HCT116 (cell line): ENCODE measurements around the gene CTTNBP2. TPM values are rescaled to one million over a fixed set of nuclear protein-coding genes. Genes with fewer than 3 reads are reported as not detected.

Experiments used
- ATAC-seq: fragments of 200-7000 bp; cut with Tn5 transposase; 2 replicates; pipeline ENCODE4 v1.9.1; 2020; ENCODE audit warnings: mild to moderate bottlenecking, moderate library complexity
- BruUV-seq: library from RNA; stranded (reverse); fragments of 400-500 nt; replicated peaks from 2 replicates; lab custom pipeline; 2021; lab: Mats Ljungman, UMichigan
- CTCF ChIA-PET: fragments of 300-600 bp; sonication (Branson Sonifier 250); formaldehyde crosslinking; loops from one replicate; lab custom pipeline; 2021; ENCODE audit warnings: antibody characterized with exemption; lab: Charles Lee
- POLR2A ChIA-PET: fragments of 300-600, 350-600 bp; sonication (Branson Sonifier 250); formaldehyde crosslinking; loops from one replicate; lab custom pipeline; 2021; ENCODE audit warnings: antibody characterized with exemption; lab: Charles Lee
- RAD21 ChIA-PET, 2 experiments: fragments of 300-600 bp; sonication (Branson Sonifier 250); formaldehyde crosslinking; loops; one replicate each; lab custom pipeline; 2023; ENCODE audit warnings: low total read pairs in 2 of 2; ENCODE audit not compliant: uncharacterized antibody in 2 of 2, unreplicated experiment in 2 of 2, low non-redundant PET in 1 of 2; lab: Charles Lee
- DNase-seq: peaks from one replicate; pipeline ENCODE4 v3.0.0-alpha.2; 2010; ENCODE audit warnings: low read depth, low spot score
- H2AFZ ChIP-seq: fragments of 200-600 bp; shearing (Covaris generic), sonication (generic); 2 replicates; pipeline ENCODE4 v1.6.1; 2017; ENCODE audit warnings: low read depth, mixed run types, mixed read lengths, antibody characterized with exemption, low read length; ENCODE audit not compliant: poor library complexity, severe bottlenecking
- H3K27ac ChIP-seq: 2 replicates; pipeline ENCODE4 v1.5.1; 2012; ENCODE audit warnings: low read depth, low read length
- H3K27me3 ChIP-seq: fragments of 200-600 bp; sonication (generic); 2 replicates; pipeline ENCODE4 v1.6.1; 2016; ENCODE audit warnings: mixed run types, low read length, mixed read lengths; ENCODE audit not compliant: insufficient read depth
- H3K36me3 ChIP-seq, 2 experiments: fragments of 200-500 bp in 1 of 2; fragments of 200-600 bp in 1 of 2; sonication (Bioruptor generic) in 1 of 2; sonication (generic) in 1 of 2; 2 replicates each; pipeline versions ENCODE4 v1.5.1 to v1.6.1; 2014 to 2016; ENCODE audit warnings: low read length in 2 of 2, inconsistent platforms in 1 of 2, mixed read lengths in 1 of 2, mixed run types in 1 of 2; ENCODE audit not compliant: insufficient read depth in 2 of 2, control insufficient read depth in 1 of 2
- H3K4me1 ChIP-seq, 2 experiments: fragments of 200-600 bp in 1 of 2; sonication (generic) in 1 of 2; 2 replicates each; pipeline versions ENCODE4 v1.5.1 to v1.6.1; 2012 to 2017; ENCODE audit warnings: low read length in 2 of 2, inconsistent platforms in 1 of 2, mild to moderate bottlenecking in 1 of 2, mixed read lengths in 1 of 2, mixed run types in 1 of 2, moderate library complexity in 1 of 2; ENCODE audit not compliant: insufficient read depth in 2 of 2, control insufficient read depth in 1 of 2
- H3K4me2 ChIP-seq: fragments of 200-600 bp; sonication (generic); 2 replicates; pipeline ENCODE4 v1.6.1; 2017; ENCODE audit warnings: mixed run types, low read length, mixed read lengths
- H3K4me3 ChIP-seq, 2 experiments: fragments of 200-600 bp in 1 of 2; sonication (generic) in 1 of 2; replicated peaks in 1 of 2; 2 replicates each; pipeline ENCODE4 v1.5.1; 2011 to 2016; ENCODE audit warnings: low read length in 2 of 2, control low read depth in 1 of 2, low read depth in 1 of 2, mild to moderate bottlenecking in 1 of 2, mixed read lengths in 1 of 2, mixed run types in 1 of 2
- H3K79me2 ChIP-seq: fragments of 200-600 bp; sonication (generic); 2 replicates; pipeline ENCODE4 v1.6.1; 2017; ENCODE audit warnings: mild to moderate bottlenecking, mixed run types, low read length, moderate library complexity, mixed read lengths; ENCODE audit not compliant: insufficient read depth
- H3K9ac ChIP-seq: fragments of 200-600 bp; sonication (generic); 2 replicates; pipeline ENCODE4 v1.6.1; 2016; ENCODE audit warnings: low read length, mixed read lengths
- H3K9me2 ChIP-seq: fragments of 200-600 bp; sonication (generic), shearing (Covaris generic); 2 replicates; pipeline ENCODE4 v1.6.1; 2017; ENCODE audit warnings: mixed run types, mild to moderate bottlenecking, moderate library complexity; ENCODE audit not compliant: insufficient read depth
- H3K9me3 ChIP-seq, 2 experiments: fragments of 200-500 bp in 1 of 2; fragments of 200-600 bp in 1 of 2; sonication (Bioruptor generic) in 1 of 2; sonication (generic) in 1 of 2; 2 replicates each; pipeline ENCODE4 v1.6.1; 2014 to 2017; ENCODE audit warnings: low read length in 2 of 2, mixed read lengths in 2 of 2, inconsistent platforms in 1 of 2, low read depth in 1 of 2, mild to moderate bottlenecking in 1 of 2, mixed run types in 1 of 2, moderate library complexity in 1 of 2; ENCODE audit not compliant: control insufficient read depth in 1 of 2, insufficient read depth in 1 of 2
- H4K20me1 ChIP-seq: fragments of 200-600 bp; sonication (generic), shearing (Covaris generic); 2 replicates; pipeline ENCODE4 v1.6.1; 2017; ENCODE audit warnings: mixed run types, mild to moderate bottlenecking, moderate library complexity; ENCODE audit not compliant: insufficient read depth
- CBX3 ChIP-seq: IDR thresholded peaks from 2 replicates; pipeline ENCODE4 v1.6.1; 2012; ENCODE audit warnings: low read depth
- EGR1 ChIP-seq: IDR thresholded peaks from 2 replicates; pipeline ENCODE4 v1.6.1; 2012; ENCODE audit warnings: low read depth
- ELF1 ChIP-seq: IDR thresholded peaks from 2 replicates; pipeline ENCODE4 v1.6.1; 2012; ENCODE audit warnings: low read depth, borderline replicate concordance
- EZH2 ChIP-seq: fragments of 200-600 bp; sonication (generic); IDR thresholded peaks from 2 replicates; pipeline ENCODE4 v1.6.1; 2017; ENCODE audit warnings: antibody characterized with exemption, mixed run types
- EZH2phosphoT487 ChIP-seq: fragments of 200-600 bp; IDR thresholded peaks from 2 replicates; pipeline ENCODE4 v1.6.1; 2018; ENCODE audit warnings: antibody characterized with exemption, borderline replicate concordance
- FOSL1 ChIP-seq: IDR thresholded peaks from 2 replicates; pipeline ENCODE4 v1.6.1; 2012; ENCODE audit warnings: low read depth
- POLR2A ChIP-seq: IDR thresholded peaks from 2 replicates; pipeline ENCODE4 v1.7.0; 2011; ENCODE audit warnings: borderline replicate concordance; ENCODE audit not compliant: insufficient read depth, insufficient read length; ENCODE audit errors: extremely low read depth
- POLR2AphosphoS5 ChIP-seq: IDR thresholded peaks from 2 replicates; pipeline ENCODE4 v1.6.1; 2011; ENCODE audit warnings: mild to moderate bottlenecking, low read depth, low read length, moderate library complexity
- RAD21 ChIP-seq: IDR thresholded peaks from 2 replicates; pipeline ENCODE4 v1.6.1; 2012; ENCODE audit warnings: low read depth, mild to moderate bottlenecking
- SIN3A ChIP-seq: IDR thresholded peaks from 2 replicates; pipeline ENCODE4 v1.6.1; 2012; ENCODE audit warnings: low read depth
- SP1 ChIP-seq: IDR thresholded peaks from 2 replicates; pipeline ENCODE4 v1.6.1; 2012; ENCODE audit warnings: low read depth
- SRF ChIP-seq: IDR thresholded peaks from 2 replicates; pipeline ENCODE4 v1.6.1; 2012; ENCODE audit warnings: low read depth
- TCF7L2 ChIP-seq: IDR thresholded peaks from 2 replicates; pipeline ENCODE4 v1.7.0; 2011; ENCODE audit warnings: borderline replicate concordance, inconsistent platforms; ENCODE audit not compliant: insufficient read depth, insufficient read length; ENCODE audit errors: extremely low read depth
- YY1 ChIP-seq: IDR thresholded peaks from 2 replicates; pipeline ENCODE4 v1.6.1; 2011; ENCODE audit warnings: low read length, low read depth, moderate library complexity, mild to moderate bottlenecking; ENCODE audit not compliant: insufficient replicate concordance; ENCODE audit errors: extremely low read depth
- ZFX ChIP-seq: fragments of 450-650 bp; IDR thresholded peaks from 2 replicates; pipeline ENCODE4 v1.6.1; 2017
- intact Hi-C: fragments of 100-400 bp; cut with micrococcal nuclease; formaldehyde crosslinking; loops from 2 replicates; pipeline ENCODE4 v1.10.0; 2022
- total RNA-seq: library from RNA; stranded (reverse); gene quantifications from one replicate; pipeline ENCODE4 v1.2.1, GENCODE V29; 2021; ENCODE audit not compliant: unreplicated experiment
- TF ChIP-seq, protein P1 (sequence below): IDR thresholded peaks from 2 replicates; pipeline ENCODE4 v1.6.1; 2012
- TF ChIP-seq, protein P2 (sequence below): IDR thresholded peaks from 2 replicates; pipeline ENCODE4 v1.6.1; 2012
- TF ChIP-seq, protein P3 (sequence below): IDR thresholded peaks from 2 replicates; pipeline ENCODE4 v1.6.1; 2011; ENCODE audit warnings: mild to moderate bottlenecking, low read length, moderate library complexity; ENCODE audit not compliant: insufficient replicate concordance; ENCODE audit errors: extremely low read depth
- TF ChIP-seq, protein P4 (sequence below): IDR thresholded peaks from 2 replicates; pipeline ENCODE4 v1.6.1; 2012; ENCODE audit warnings: low read depth

Gene CTTNBP2
- total RNA-seq, 1 experiment from 2014 or later: 5.4 TPM

DNA sequence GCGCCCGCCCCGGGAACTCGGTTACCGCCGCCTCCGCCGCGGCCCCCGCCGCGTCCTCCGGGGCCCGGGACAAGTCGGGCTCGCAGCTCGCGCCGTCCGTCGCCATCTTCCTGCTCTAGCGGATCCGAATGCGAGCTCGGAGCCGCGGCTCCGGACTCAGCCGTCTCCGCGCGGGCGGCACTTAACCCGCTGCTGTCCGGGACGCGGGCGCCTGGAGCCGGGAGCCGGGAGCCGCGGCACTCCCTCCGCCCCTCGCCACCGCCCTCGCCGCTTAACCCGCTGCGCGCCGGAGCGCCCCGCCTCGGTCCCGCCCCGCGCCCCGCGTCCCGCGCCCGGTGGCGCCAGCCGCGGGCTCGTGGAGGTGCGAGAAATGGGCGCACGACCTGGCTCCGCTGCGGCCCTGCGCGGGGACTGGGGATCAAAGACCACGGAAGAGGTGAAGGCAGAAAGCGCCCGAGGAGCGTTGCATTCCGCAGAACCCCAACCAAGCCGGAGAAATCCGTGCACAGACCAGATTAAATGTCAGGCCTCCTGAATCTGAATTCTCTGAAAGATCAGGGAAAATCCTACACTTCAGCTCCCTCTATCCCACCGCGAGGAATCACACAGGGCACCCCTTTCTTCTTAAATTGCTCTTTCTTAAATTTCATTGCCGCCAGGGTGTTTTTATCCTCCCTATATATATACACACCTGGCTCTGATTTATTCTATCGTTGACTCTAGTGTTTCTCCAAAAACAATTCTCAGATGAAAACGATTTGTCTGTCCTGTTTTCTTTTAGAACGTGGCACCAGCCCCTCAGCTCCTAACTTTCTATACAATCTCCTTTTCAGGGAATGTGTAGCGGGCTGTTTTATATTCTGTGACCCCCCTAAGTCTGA, at the start of gene CTTNBP2 (continued):
- peak; percentile 47 for TF ChIP-seq YY1
- TF ChIP-seq ZFX: peak; percentile 28; the same call in 1 of the 2 replicates
- TF ChIP-seq CBX3: no peak
- TF ChIP-seq, protein P1, sequence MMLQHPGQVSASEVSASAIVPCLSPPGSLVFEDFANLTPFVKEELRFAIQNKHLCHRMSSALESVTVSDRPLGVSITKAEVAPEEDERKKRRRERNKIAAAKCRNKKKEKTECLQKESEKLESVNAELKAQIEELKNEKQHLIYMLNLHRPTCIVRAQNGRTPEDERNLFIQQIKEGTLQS: no peak
- no peak for TF ChIP-seq EZH2phosphoT487

DNA sequence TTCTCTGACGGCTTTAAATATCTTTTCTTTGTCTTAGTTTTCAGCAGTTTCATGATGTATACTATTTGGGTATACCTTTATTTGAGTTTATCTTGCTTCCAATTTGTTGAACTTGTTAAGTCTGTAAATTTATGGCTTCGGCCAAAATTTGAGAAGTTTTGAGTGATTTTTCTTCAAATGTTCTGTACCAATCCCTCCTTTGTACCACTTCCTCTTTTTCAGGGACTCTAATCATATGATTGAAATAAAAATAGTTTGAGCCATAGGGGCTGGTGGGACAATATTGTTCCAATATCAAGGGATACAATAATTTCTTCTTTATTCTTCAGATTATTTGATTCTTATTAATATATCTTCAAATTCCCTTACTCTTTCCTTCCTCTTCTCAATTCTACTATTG, 43.1 kb upstream of the CTTNBP2 start:
- DNase-seq: no peak
- ChIA-PET RAD21 (no interaction called here), POLR2A (no interaction called here), CTCF (no interaction called here)
- Histone ChIP-seq H3K79me2 (no peaks in the 10 kb centered on the region), H3K27ac (no peak overlapping the region), H3K9ac (no peak overlapping the region), H2AFZ (no peak overlapping the region), H3K36me3 (no peaks in the 10 kb centered on the region), H3K27me3 (no peaks in the 10 kb centered on the region), H3K4me3 (no peak overlapping the region), H3K9me3 (no peaks in the 10 kb centered on the region), H3K9me2 (no peaks in the 10 kb centered on the region; the same call in 1 of the 2 replicates), H4K20me1 (no peaks in the 10 kb centered on the region), H3K4me2 (no peak overlapping the region), H3K4me1 (no peaks in the 10 kb centered on the region)
- BruUV-seq: no TSS peak
- no peak for TF ChIP-seq EZH2
- TF ChIP-seq, protein P2, sequence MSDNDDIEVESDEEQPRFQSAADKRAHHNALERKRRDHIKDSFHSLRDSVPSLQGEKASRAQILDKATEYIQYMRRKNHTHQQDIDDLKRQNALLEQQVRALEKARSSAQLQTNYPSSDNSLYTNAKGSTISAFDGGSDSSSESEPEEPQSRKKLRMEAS: no peak
- TF ChIP-seq ELF1: no peak
- TF ChIP-seq YY1: no peak
- TF ChIP-seq, protein P3, sequence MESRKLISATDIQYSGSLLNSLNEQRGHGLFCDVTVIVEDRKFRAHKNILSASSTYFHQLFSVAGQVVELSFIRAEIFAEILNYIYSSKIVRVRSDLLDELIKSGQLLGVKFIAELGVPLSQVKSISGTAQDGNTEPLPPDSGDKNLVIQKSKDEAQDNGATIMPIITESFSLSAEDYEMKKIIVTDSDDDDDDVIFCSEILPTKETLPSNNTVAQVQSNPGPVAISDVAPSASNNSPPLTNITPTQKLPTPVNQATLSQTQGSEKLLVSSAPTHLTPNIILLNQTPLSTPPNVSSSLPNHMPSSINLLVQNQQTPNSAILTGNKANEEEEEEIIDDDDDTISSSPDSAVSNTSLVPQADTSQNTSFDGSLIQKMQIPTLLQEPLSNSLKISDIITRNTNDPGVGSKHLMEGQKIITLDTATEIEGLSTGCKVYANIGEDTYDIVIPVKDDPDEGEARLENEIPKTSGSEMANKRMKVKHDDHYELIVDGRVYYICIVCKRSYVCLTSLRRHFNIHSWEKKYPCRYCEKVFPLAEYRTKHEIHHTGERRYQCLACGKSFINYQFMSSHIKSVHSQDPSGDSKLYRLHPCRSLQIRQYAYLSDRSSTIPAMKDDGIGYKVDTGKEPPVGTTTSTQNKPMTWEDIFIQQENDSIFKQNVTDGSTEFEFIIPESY: no peak
- TF ChIP-seq, protein P1: no peak
- TF ChIP-seq TCF7L2: no peak
- TF ChIP-seq, protein P4, sequence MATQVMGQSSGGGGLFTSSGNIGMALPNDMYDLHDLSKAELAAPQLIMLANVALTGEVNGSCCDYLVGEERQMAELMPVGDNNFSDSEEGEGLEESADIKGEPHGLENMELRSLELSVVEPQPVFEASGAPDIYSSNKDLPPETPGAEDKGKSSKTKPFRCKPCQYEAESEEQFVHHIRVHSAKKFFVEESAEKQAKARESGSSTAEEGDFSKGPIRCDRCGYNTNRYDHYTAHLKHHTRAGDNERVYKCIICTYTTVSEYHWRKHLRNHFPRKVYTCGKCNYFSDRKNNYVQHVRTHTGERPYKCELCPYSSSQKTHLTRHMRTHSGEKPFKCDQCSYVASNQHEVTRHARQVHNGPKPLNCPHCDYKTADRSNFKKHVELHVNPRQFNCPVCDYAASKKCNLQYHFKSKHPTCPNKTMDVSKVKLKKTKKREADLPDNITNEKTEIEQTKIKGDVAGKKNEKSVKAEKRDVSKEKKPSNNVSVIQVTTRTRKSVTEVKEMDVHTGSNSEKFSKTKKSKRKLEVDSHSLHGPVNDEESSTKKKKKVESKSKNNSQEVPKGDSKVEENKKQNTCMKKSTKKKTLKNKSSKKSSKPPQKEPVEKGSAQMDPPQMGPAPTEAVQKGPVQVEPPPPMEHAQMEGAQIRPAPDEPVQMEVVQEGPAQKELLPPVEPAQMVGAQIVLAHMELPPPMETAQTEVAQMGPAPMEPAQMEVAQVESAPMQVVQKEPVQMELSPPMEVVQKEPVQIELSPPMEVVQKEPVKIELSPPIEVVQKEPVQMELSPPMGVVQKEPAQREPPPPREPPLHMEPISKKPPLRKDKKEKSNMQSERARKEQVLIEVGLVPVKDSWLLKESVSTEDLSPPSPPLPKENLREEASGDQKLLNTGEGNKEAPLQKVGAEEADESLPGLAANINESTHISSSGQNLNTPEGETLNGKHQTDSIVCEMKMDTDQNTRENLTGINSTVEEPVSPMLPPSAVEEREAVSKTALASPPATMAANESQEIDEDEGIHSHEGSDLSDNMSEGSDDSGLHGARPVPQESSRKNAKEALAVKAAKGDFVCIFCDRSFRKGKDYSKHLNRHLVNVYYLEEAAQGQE: no peak
- no peak for TF ChIP-seq RAD21
- TF ChIP-seq SP1: no peak
- no peak for TF ChIP-seq SRF
- no peak for TF ChIP-seq FOSL1
- TF ChIP-seq EZH2phosphoT487: no peak
- TF ChIP-seq SIN3A: no peak
- TF ChIP-seq POLR2A: no peak
- TF ChIP-seq POLR2AphosphoS5: no peak
- no peak for TF ChIP-seq ZFX
- TF ChIP-seq EGR1: no peak
- TF ChIP-seq CBX3: no peak
- intact Hi-C loops: no loop called here
- no peak for ATAC-seq
